Measurements from ENCODE around the gene ZNF649. TPM values are rescaled to one million over a fixed set of nuclear protein-coding genes. Genes with fewer than 3 reads are reported as not detected.
A peak's percentile ranks its signal among the peaks of the same experiment; 100 is the strongest.

ZNF649 gene
- total RNA-seq (2016; rRNA removed; fragmentation: Illumina TruSeq; extraction: Trizol) (13.4 and 13.9 TPM in 2 replicates), polyA plus RNA-seq (2011; rRNA removed) (2.6 and 3.0 TPM in 2 replicates), polyA minus RNA-seq (2011; rRNA and poly(A)+ RNA removed; ENCODE audit: low replicate concordance) (0.12 and 6.1 TPM in 2 replicates), Bru-seq, nascent RNA (percentile 79 among the genes with signal in this experiment), BruChase-seq, experiment 1, labeled RNA remaining after a 6-hour chase (percentile 65 among the genes with signal in this experiment), BruChase-seq, experiment 2, labeled RNA remaining after a 2-hour chase (percentile 75 among the genes with signal in this experiment)
- 1.3 TPM in 2 replicates for total RNA-seq (2016; cell fraction: cytosol; rRNA removed; fragmentation: Illumina TruSeq; extraction: Trizol; ENCODE audit: low read depth)
- total RNA-seq (2016; cell fraction: insoluble cytoplasmic fraction; rRNA removed; fragmentation: Illumina TruSeq; extraction: Trizol) = 12.6 and 13.3 TPM in 2 replicates
- 3.4 and 5.6 TPM in 2 replicates for total RNA-seq (2016; cell fraction: membrane; rRNA removed; fragmentation: Illumina TruSeq; extraction: Trizol)
- total RNA-seq (2016; cell fraction: nucleus; rRNA removed; fragmentation: Illumina TruSeq; extraction: Trizol) = 18.1 and 25.0 TPM in 2 replicates
- 0.82 and 1.4 TPM in 2 replicates for polyA plus RNA-seq (2011; cell fraction: cytosol; rRNA removed)
- polyA plus RNA-seq (2011; cell fraction: nucleus; rRNA removed) = 5.4 and 5.9 TPM in 2 replicates
- polyA plus RNA-seq (2012) = 2.4 and 4.6 TPM in 2 replicates
- 0.31 and 0.35 TPM in 2 replicates for polyA plus RNA-seq (2016; cell fraction: cytosol; fragmentation: Illumina TruSeq; extraction: Trizol; ENCODE audit: low read depth)
- 6.6 and 6.8 TPM in 2 replicates for polyA plus RNA-seq (2016; cell fraction: insoluble cytoplasmic fraction; fragmentation: Illumina TruSeq; extraction: Trizol; ENCODE audit: low read depth)
- 0.82 and 1.0 TPM in 2 replicates for polyA plus RNA-seq (2016; cell fraction: membrane; fragmentation: Illumina TruSeq; extraction: Trizol; ENCODE audit: low read depth)
- 7.2 and 10.7 TPM in 2 replicates for polyA plus RNA-seq (2016; cell fraction: nucleus; fragmentation: Illumina TruSeq; extraction: Trizol; ENCODE audit: insufficient read depth, low read depth)
- 3.3 and 3.6 TPM in 2 replicates for polyA minus RNA-seq (2011; cell fraction: cytosol; rRNA and poly(A)+ RNA removed)
- 37.2 and 49.7 TPM in 2 replicates for polyA minus RNA-seq (2011; cell fraction: nucleus; rRNA and poly(A)+ RNA removed)
- long read RNA-seq, experiment 1, partial matches to known transcripts = 0 of 1 reads
- long read RNA-seq, experiment 1, other reads (novel, unspliced or antisense) = 1 of 1 reads
- long read RNA-seq, experiment 2, partial matches to known transcripts = 0 of 1 reads
- long read RNA-seq, experiment 2, other reads (novel, unspliced or antisense) = 0 of 1 reads

DNA sequence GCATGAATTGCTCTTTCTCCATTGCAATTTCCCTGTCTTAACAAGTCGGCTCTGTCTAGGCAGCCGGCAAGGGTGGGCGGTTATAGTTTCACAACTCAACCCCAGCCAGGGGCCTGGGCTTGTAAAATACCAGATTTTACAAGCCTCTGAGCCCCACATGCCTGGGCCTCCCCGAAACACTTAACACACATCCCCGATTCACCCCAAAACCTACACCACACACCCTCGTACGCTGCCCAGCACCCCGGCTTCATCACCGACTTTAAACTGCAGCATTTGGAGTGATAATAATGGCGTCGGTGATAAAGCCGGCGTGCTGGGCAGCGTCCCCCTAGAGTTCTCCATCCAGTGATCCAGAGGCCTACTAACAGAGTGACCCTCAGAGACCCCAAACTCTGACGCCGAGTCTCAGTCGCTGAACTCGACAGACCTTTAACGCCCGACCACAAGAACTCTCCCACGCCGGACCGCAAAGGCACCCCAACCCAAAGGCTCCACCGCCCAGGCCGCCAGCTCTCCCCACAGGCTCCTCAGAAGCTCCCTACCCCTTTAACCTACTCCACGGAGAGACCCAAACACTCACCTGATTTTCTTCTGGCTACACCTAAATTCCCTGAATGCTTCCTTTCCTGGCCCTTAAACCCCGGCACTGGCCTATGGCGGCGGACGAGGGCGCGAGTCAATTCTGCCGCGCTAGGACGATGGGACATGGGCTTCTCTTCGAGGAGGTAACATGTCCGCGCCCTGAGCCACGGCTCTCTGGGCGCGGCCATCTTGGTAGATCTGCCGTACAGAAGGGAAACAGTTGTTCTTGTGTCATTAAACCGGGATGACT, at the start of gene ZNF649:
TSS of gene ZNF649 (minus strand) at position 687 of the 835 bp plus-strand sequence. CDS start 4,910 bp downstream, outside the sequence.
- Histone ChIP-seq H3K9me3 (ENCODE audit: low read length) (peaks cover 19% of the 10 kb centered on the region), H4K20me1 (ENCODE audit: insufficient read depth, low read length) (no peaks in the 10 kb centered on the region), H3K36me3 (replicated peaks in 1 of 2; ENCODE audit: control insufficient read depth in 1 of 2, insufficient read depth in 2 of 2, low read length in 2 of 2) (peaks cover 2 to 16% of the 10 kb centered on the region in 2 experiments; a peak in 4 of 5 replicates), H2AFZ (ENCODE audit: low read length) (peak within 1 kb of the TSS; percentile 78), H3K27me3 (ENCODE audit: control insufficient read depth in 1 of 2, insufficient read depth in 2 of 2, low read length in 2 of 2) (no peaks in the 10 kb centered on the region; a peak in 1 of 5 replicates), H3K4me3 (replicated peaks in 1 of 3; ENCODE audit: insufficient read depth in 1 of 3, low read depth in 2 of 3, low read length in 3 of 3) (peak within 1 kb of the TSS; percentile 62 to 92 (median 88)), H3K27ac (ENCODE audit: extremely low read length, insufficient read depth, low read length) (peak within 1 kb of the TSS; percentile 79), H3K79me2 (ENCODE audit: insufficient read depth, low read length) (peaks cover 44% of the 10 kb centered on the region), H3K4me2 (ENCODE audit: low read depth, low read length) (peak within 1 kb of the TSS; percentile 73), H3K4me1 (ENCODE audit: insufficient read depth, low read length) (peaks cover 32% of the 10 kb centered on the region), H3K9ac (ENCODE audit: insufficient read depth, low read depth, low read length) (peak within 1 kb of the TSS; percentile 86)
- FAIRE-seq (peak; percentile 78), ATAC-seq (peak; percentile 99), DNase-seq (ENCODE audit: low spot score) (peak; percentile 83)
- in situ Hi-C loops (cut with HindIII; ENCODE audit: extremely low pct_ligation_motif_present, low pct_unique_long_range_greater_than_20kb) = no loop called here
- CTCF ChIA-PET (ENCODE audit: low intra/inter-chr PET ratio, low total read pairs) = no interaction called here
- BruUV-seq (replicated peaks) = TSS peak; percentile 64
- POLR2A ChIA-PET = no interaction called here
- 3% methylated on average over 36 of the region's 43 CpGs for WGBS (ENCODE audit: low lambda C conversion rate)
- intact Hi-C loops (cut with micrococcal nuclease; ENCODE audit: unreplicated experiment) = loop anchor here (2.0 kb wide), 1 partner anchor 22 kb away; the partner anchor contains the start of gene ZNF613
- TF ChIP-seq, protein P1, sequence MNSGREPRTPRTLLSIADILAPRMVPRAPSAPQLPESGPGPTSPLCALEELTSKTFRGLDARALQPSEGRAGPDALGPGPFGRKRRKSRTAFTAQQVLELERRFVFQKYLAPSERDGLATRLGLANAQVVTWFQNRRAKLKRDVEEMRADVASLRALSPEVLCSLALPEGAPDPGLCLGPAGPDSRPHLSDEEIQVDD (CRISPR knock-in tag; IDR thresholded peaks at IDR 0.05; ENCODE audit: borderline replicate concordance) = no peak
- TF ChIP-seq CAMTA2 (CRISPR knock-in tag; IDR thresholded peaks at IDR 0.05; ENCODE audit: borderline replicate concordance) = no peak
- TF ChIP-seq ZNF75D (CRISPR knock-in tag; IDR thresholded peaks at IDR 0.05; ENCODE audit: borderline replicate concordance) = no peak
- no peak for TF ChIP-seq SP140L (CRISPR knock-in tag; IDR thresholded peaks at IDR 0.05; ENCODE audit: borderline replicate concordance)
- TF ChIP-seq BRD4 (CRISPR knock-in tag; IDR thresholded peaks at IDR 0.05) = peak; percentile 63; the same call in 1 of the 2 replicates
- TF ChIP-seq ZSCAN21 (CRISPR knock-in tag; IDR thresholded peaks at IDR 0.05; ENCODE audit: borderline replicate concordance) = no peak
- peak; percentile 27 for TF ChIP-seq HNRNPLL (IDR thresholded peaks at IDR 0.05; ENCODE audit: low read depth, low read length, poor library complexity, severe bottlenecking)
- TF ChIP-seq IKZF4 (CRISPR knock-in tag; IDR thresholded peaks at IDR 0.05; ENCODE audit: borderline replicate concordance, low read depth, not compliant biosample characterization) = no peak
- no peak for TF ChIP-seq TCF12 (IDR thresholded peaks at IDR 0.05)
- no peak for TF ChIP-seq TCF12 (CRISPR knock-in tag; IDR thresholded peaks at IDR 0.05)
- TF ChIP-seq STAT5B (CRISPR knock-in tag; IDR thresholded peaks at IDR 0.05) = no peak
- TF ChIP-seq NONO (IDR thresholded peaks at IDR 0.05) = no peak
- no peak for TF ChIP-seq NONO (CRISPR knock-in tag; conservative IDR thresholded peaks at IDR 0.05)
- TF ChIP-seq PHF8 (CRISPR knock-in tag; IDR thresholded peaks at IDR 0.05) = peak; percentile 76
- TF ChIP-seq NFATC3 (CRISPR knock-in tag; IDR thresholded peaks at IDR 0.05) = no peak
- TF ChIP-seq, protein P2, sequence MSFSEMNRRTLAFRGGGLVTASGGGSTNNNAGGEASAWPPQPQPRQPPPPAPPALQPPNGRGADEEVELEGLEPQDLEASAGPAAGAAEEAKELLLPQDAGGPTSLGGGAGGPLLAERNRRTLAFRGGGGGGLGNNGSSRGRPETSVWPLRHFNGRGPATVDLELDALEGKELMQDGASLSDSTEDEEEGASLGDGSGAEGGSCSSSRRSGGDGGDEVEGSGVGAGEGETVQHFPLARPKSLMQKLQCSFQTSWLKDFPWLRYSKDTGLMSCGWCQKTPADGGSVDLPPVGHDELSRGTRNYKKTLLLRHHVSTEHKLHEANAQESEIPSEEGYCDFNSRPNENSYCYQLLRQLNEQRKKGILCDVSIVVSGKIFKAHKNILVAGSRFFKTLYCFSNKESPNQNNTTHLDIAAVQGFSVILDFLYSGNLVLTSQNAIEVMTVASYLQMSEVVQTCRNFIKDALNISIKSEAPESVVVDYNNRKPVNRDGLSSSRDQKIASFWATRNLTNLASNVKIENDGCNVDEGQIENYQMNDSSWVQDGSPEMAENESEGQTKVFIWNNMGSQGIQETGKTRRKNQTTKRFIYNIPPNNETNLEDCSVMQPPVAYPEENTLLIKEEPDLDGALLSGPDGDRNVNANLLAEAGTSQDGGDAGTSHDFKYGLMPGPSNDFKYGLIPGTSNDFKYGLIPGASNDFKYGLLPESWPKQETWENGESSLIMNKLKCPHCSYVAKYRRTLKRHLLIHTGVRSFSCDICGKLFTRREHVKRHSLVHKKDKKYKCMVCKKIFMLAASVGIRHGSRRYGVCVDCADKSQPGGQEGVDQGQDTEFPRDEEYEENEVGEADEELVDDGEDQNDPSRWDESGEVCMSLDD (CRISPR knock-in tag; IDR thresholded peaks at IDR 0.05; ENCODE audit: borderline replicate concordance) = no peak
